Ishikawa (cell line): ENCODE data around the gene COP1.

ENCODE experiments used
- FOXM1 ChIP-seq: IDR thresholded peaks from 2 replicates; pipeline ENCODE4 v1.6.1; 2012; ENCODE audit warnings: low read depth, borderline replicate concordance
- REST ChIP-seq: IDR thresholded peaks from 2 replicates; pipeline ENCODE4 v1.6.1; 2012; ENCODE audit warnings: low read depth, mild to moderate bottlenecking
- TAF1 ChIP-seq: IDR thresholded peaks from 2 replicates; pipeline ENCODE4 v1.6.1; 2012; ENCODE audit warnings: low read depth, mild to moderate bottlenecking
- YY1 ChIP-seq: IDR thresholded peaks from 2 replicates; pipeline ENCODE4 v1.6.1; 2012; ENCODE audit warnings: low read depth
- TF ChIP-seq, protein P1 (sequence below): IDR thresholded peaks from 2 replicates; pipeline ENCODE4 v1.6.1; 2012

DNA sequence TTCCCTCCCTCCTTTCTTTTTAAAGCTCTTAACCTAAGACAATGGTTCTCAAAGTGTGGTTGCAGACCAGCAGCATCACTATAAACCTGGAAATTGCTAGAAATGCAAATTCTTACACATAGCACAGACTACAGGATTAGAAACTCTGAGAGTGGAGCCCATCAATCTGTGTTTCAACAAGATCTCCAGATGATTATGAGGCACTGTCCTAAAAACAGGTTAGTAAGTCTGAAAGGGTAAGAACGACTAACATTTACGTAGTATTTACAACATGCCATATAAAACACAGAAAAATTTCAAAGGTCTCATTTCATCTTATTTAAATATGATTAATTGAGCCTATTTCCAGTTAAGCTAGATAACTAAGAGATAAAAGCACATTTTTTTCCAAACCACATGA is 138.8 kb downstream of the COP1 start:
- TF ChIP-seq TAF1 (no peak), FOXM1 (no peak), YY1 (no peak), REST (no peak)
- TF ChIP-seq, protein P1, sequence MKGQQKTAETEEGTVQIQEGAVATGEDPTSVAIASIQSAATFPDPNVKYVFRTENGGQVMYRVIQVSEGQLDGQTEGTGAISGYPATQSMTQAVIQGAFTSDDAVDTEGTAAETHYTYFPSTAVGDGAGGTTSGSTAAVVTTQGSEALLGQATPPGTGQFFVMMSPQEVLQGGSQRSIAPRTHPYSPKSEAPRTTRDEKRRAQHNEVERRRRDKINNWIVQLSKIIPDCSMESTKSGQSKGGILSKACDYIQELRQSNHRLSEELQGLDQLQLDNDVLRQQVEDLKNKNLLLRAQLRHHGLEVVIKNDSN = no peak
